GM21723 (cell line): ENCODE measurements around the gene LTA4H.
"Not testable (repeated sequence)": the region's sequence is repeated elsewhere in the genome, so short reads cannot be mapped to it uniquely, and the experiment has no call there.

Experiments
- ATAC-seq: cut with Tn5 transposase; IDR thresholded peaks from one replicate; pipeline ENCODE4 v1.9.1; 2021; ENCODE audit warnings: mild to moderate bottlenecking, moderate library complexity; ENCODE audit not compliant: unreplicated experiment

Gene LTA4H

DNA sequence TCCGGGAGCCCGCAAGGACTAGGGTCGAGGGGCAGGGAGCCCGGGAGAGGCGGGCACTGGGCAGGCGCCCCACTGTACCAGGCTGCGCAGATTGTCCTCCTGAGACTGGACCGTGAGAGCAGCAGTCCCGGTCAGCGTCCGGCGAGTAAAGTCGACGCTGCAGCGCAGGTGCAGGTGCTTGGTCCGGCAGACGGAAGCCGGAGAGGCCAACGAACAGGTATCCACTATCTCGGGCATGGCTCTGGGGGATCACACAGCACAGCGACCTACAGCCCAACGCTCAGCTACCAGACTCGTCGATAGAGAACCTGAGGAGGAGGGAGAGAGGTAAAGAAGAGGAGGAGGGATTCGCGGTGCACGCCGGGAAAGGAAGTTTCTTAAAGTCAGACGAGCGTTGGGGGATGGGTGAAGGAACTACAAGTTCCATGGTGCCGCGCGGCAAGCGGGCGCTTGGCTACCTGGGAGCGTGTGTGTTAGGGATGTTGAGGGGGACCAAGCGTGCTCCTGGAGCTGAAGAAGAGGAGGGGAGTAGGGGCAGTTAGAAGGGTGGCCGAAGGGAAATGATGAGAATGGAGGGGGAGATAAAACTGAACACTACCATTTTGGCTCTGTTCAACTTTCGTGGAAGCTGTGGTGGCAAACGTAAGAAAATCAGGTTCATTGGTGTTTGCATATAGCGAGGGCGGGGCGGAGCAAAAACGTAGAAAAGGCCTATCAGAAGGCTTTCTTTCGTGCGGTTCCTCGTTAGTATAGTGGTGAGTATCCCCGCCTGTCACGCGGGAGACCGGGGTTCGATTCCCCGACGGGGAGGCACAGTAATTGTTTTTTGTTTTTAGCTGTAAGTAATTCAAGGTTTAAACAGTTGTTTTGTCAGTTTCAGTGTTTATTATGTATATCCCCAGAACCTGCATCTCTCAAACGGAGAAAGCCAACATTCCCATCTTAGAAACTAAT, at the start of gene LTA4H:
Gene LTA4H, minus strand, starts transcription at position 305 of the 954 bp plus-strand sequence. Its CDS starts 68 bp downstream, at position 237.
- peak; percentile 94 for ATAC-seq

DNA sequence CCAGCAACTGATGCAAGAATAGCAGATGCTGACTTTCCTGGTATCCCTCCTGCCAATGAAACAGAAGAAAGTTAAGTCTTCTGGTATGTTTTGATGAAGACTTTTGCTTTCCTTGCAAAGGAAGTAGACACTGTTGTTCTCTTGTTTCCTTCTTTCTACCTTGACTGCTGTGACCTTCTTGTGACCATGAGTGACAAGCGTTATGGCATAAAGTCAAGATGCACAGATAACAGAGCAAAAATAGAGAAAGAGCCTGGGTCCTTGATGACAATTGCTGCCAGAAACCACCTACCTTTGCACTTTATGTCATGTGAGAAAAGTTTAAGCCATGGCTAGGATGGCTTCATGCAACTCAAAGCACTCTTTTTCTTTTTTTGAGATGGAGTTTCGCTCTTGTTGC, 49.2 kb upstream of the LTA4H start:
- no peak for ATAC-seq

DNA sequence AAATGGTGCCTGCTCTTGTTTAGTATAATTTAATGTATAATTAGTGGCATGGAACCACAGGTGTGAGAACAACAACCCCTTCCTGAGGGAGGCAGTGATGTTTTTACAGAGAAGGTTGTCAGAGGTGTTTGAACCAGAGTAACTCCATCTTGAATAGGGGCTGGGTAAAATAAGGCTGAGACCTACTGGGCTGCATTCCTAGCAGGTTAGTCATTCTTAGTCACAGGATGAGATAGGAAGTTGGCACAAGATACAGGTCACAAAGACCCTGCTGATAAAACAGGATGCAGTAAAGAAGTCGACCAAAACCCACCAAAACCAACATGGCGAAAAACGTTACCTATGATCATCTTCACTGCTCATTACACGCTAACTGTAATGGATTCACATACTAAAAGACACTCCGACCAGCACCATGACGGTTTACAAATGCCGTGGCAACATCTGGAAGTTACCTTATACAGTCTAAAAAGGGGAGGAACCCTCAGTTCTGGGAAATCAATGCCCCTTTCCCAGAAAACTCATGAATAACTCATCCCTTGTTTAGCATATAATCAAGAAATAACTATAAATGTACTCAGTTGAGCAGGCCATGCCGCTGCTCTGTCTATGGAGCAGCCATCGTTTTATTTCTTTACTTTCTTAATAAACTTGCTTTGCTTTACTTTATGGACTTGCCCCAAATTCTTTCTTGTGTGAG, 47.8 kb upstream of the LTA4H start:
- ATAC-seq = no peak

DNA sequence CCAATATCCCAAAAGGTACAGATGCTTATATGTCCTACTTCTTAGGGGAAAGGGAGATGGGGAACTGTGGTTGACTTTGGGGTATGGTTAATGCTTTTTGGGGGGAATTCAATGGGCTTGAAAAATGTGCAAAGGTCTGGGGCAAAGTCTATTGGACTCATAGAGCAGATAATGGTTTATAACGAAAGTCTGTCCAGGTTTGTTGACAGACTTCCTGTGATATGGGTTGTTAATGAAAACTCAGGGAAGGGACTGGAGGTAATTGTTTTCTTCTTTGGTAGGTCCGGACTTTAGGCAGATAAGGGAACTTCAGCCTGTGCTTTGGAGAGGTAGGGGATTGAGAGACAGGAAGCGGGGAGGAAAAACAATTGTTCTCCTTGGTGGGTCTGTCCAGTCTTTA, 46.2 kb upstream of the LTA4H start:
- no peak for ATAC-seq

DNA sequence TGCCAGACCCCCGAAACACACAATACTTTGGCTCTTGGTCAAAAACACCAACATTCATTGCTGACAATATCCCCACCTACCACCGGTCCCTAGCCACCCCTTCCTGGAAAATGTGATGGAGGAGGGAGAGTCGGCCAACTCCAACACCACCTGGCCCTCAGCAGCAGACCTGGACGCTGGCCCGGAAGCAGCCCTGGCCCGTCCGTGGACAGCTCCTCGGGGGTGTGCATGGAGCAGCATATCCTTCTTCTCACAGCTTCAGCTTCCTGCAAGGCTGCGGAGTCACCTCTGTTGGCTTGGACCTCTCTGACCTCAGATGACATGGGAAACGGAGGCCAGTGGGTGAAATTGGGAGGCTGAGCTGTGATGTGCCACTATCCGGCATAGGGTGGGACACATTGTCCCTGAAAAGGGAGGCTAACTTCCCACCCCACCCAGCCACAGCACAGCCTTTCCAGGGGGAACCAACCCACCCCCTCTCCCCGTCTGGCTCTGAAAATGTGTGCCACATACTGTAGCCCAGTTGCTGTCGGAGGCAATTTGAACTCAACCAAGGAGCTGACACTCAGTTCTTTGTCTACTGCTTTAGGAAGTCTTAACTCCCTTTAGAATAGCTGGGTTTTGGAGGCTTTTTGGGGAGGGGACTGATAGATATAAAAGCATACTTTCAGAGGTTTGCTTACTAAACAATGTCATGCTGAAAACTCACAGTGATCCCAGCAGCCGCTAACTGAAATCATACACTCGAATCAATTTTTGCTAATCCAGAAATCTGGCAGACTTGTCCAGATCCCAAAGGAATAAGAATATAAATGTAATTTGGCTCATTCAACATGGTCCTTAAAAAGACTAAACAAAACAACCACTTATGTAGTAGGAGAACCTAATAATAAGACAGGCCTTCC, 43.1 kb upstream of the LTA4H start:
- no peak for ATAC-seq

DNA sequence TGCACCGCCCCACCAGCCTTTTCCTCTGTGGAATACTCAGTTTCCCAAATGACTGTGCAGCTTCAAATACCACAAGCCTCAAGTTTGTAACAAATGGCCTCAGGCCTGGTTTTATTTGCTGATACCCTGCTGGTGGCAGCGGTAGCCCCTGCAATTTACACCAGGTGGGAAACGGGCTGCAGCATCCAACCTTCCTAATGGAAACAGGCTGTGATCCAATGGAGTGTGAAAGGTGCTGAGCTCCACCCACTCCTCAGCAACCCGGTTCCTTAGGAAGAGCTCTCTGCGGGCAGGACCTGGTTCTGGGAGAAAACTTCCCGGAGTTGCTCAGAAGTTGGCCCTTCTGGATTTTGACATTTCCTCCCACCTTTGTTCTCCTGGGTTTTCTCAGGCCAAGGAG, 41.7 kb upstream of the LTA4H start:
- ATAC-seq = no peak

DNA sequence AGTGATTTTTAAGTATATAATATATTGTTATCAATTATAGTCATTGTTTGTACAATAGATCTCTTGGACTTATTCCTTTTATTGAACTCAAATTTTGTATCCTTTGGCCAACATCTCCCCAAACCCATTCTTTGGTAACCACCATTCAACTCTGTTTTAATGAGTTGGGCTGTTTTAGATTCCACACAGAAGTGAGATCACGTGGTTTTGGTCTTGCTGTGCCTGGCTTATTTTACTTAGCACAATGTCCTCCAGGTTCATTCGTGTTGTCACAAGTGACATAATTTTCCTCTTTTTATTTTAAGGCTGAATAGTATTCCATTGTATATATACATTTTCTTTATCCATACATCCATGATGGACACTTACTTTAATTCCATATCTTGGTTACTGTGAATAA, 40.2 kb upstream of the LTA4H start:
- no peak for ATAC-seq

DNA sequence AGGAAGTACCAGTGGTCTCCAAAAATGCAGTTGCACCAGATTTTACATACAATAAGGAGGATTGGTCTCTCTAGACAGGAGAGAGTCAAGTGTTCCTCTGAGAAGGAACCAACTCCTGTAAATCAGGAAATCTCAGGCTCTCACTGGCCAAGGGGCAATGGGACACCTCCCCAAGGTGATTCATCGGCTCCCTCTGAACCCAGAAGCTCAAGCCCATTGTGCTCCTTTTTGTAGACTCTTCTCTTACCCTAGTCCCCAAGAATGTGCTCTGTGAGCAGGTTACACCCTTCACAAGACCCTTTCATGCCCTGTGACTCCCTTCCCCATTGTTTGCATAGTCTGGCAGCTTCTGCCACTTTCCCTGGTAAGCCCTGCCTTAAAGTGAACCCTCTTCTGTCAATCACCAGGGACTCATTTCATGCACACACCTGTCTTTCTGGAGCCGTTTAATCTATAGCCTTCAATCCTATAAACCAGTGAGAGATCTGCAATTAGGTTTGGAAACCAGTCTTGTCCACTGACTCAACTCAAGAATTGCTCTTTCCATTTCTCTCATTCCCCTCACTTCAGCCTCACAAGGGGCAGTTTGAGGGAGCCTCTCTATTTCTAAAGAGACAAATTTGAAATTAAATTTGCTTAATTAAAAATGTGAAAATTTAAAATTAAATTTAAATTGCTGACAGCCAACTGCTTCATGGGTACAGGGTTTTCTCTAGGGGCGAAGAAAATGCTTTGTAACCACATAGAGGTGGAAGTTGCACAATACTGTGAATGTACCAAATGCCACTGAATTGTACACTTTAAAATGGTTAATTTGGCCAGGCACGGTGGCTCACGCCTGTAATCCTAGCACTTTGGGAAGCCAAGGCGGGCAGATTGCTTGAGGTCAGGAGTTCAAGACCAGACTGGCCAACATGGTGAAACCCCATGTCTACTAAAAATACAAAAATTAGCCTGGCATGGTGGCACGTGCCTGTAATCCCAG, 38.3 kb upstream of the LTA4H start:
- ATAC-seq = no peak

DNA sequence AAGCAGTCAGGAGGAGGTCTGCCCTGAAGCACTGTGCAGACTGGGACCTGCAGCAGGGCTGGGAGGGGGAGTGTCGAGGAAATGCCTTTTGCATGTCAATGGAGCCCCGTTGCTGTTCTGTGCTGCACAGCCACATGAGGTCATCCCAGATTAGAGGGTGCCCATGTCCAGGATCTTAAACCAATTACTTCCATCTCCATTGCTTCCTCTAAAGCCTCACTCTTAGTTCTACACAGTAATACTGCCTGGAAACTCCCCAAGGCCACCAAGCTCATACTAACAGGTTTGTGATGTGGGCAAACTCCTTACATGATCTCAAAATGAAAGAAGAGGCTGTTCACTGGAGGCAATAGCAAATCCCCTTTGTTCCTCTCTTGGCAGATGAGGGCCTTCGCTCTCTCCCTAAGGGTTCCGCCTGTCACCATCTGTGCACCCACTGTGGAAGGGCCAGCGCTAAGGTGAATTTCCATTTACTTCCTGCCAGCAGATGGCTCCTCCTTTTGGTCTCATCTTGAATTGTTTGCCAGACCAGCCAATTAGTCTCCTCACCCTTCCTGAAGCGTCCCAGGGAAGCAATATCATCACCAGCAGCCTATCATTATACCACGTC, 35.4 kb upstream of the LTA4H start:
- ATAC-seq = peak; percentile 64

DNA sequence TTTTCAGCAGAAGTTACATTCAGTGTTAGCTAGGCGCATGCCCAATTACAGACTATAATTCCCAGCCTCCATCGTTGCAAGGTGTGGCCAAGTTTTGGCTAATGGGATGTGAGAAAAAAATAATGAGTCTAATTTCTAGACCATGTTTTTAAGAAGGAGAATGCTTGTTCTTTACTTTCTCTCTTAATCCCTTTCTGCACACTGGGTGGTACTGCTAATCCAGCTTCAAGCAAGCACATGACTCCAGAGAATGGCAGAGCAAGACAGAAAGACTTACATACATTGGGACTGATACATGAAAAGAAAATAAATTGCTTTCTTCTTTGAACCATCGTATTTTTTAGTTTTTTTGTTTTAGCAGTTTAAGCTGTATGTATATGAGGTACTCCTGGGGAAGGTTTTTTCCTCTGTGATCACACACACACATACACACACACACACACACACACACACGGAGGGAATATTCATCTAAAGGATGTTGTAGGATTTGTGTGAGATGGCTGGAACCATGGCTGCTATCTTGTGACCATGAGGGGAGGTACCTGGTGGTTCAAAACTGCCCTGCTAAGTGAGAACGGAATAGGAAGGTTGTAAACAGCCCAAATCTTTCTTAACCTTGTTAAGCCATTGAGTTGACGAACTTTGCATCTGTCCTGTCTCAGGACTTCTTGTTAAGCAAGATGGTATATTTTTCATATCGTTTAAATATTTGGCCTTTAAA, 34.3 kb upstream of the LTA4H start:
- ATAC-seq = no peak

DNA sequence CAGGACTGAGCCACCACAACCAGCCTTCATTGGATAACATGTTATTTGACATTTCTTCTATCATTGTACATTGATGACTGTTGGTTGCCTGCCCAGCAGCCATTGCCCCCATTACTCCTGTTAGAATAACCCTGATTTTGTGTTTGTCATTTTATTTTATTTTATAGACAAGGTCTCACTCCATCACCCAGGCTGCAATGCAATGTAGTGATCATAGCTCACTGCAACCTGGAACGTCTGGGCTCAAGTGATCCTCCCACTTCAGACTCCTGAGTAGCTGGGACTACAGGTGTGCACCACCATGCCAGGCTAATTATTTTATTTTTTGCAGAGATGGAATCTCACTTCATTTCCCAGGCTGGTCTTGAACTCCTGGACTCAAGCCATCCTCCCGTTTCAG, 33.2 kb upstream of the LTA4H start:
- no peak for ATAC-seq

DNA sequence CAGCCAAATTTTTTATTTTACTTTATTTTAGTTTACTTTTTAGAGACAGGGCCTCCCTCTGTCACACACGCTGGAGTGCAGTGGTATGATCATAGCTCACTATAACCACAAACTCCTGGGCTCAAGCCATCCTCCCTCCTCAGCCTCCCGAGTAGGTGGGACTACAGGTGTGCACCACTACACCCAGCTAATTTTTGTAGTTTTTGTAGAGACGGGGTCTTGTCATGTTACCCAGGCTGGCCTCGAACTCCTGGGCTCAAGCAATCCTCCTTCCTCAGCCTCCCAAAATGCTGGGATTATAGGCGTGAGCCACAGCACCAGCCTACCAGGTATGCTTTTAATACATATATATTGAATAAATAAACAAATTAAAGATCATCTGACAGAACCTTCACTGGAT, 32.7 kb upstream of the LTA4H start:
- no peak for ATAC-seq

DNA sequence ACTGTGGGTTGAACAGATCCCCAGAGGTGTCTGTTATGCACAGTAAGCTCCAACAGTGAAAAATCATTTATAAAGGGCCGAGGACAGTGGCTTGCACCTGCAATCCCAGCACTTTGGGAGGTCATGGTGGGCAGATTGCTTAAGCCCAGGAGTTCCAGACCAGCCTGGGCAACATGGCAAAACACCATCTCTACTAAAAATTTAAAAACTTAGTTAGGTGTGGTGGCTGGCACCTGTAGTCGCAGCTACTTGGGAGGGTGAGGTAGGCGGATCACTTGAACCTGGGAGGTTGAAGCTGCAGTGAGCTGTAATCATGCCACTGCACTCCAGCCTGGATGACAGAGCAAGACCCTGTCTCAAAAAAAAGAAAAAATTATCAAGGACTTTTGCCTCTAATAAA, 30.4 kb upstream of the LTA4H start:
- not testable (repeated sequence) for ATAC-seq

DNA sequence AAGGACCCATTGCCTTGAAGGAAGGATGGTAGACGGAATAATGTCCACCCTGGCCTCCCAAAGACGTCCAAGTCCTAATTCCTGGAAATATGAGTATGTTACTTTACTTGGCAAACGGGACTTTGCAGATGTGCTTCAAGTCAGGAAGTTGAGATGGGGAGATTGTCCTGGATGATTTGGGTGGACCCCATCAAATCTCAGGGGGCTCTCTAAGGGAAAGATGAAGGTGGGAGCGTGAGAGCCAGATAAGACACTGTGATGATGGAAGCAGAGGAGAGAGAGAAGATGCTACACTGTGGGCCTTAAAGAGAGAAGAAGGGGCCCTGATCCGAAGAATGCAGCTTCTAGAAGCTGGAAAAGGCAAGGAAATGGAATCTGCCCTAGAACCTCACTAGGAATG, 29.6 kb upstream of the LTA4H start:
- no peak for ATAC-seq

DNA sequence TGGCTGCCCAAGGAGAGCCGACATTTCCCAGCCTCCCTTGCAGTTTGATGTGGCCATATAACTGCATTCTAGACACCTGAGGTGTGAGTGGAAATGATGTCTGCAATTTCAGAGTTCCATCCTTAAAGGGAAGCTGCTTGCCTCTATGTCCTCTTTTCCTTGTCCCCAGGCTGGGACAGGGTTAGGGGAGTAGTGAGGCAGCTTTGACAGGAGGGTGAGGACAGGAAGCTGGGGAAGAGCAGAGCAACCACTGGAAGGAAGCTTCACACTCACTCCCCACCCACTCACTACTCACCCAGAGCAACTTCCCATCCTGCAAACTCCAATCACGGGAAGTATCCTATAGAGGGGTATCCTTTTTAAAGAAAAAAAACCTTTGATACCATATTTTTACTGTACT, 28.9 kb upstream of the LTA4H start:
- no peak for ATAC-seq

DNA sequence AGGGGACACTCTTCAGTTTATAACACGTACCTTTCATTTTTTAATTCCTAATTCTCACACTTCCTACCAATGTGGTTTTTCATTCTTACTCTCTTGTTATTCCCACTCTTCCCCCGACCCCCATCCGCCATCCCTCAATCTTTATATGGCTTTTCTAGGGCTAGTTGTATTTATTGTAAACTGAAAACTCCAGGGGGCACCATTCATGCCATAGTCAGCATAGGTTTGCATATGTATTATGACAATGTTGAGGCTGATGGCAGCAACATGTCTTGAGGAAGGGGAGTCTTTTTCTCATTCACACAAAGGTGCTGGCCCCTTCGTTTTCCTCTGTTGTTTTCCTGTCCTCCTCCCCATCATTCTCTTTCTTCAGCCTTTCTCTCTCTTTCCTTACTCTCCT, 27.7 kb upstream of the LTA4H start:
- ATAC-seq = no peak

DNA sequence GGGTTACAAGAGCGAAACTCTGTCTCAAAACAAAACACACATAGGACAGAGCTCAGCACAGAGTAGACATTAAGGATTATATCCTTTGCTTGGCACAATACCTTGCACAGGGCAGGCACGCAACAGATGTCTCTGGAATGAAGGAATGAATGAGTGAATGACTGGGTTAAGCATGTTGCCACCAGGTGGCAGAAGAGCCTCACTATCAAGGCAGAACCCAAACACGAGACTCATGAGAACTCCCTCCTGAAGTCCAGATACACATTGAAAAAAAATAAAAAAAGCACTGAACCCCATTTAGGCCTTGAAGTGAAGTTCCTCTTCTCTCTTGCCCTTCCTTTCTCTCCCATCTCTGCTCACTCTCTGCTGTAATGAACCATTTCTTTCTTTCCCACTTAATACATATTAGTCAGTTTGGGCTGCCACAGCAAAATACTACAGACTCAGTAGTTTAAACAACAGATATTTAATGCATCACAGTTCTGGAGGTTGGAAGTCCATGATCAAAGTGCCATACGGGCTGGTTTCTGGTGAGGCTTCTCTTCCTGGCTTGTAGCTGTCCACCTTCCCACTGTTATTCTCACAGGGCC, 26.6 kb upstream of the LTA4H start:
- peak; percentile 84 for ATAC-seq

DNA sequence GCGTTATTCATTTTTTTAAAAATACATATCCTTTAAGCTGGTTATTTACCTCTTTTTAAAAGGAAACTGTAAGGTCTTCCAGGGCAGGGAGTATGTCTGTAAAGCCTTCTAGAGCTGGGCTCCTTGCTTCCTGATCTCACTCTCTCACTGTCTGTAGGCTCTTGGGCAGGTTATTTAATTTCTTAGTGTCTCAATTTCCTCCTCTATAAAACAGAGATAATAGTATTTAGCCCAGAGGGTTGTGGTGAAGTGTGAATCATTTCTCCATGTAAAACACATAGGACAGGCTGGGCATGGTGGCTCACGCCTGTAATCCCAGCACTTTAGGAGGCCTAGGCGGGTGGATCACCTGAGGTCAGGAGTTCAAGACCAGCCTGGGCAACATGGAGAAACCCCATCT, 25.9 kb upstream of the LTA4H start:
- ATAC-seq = no peak

DNA sequence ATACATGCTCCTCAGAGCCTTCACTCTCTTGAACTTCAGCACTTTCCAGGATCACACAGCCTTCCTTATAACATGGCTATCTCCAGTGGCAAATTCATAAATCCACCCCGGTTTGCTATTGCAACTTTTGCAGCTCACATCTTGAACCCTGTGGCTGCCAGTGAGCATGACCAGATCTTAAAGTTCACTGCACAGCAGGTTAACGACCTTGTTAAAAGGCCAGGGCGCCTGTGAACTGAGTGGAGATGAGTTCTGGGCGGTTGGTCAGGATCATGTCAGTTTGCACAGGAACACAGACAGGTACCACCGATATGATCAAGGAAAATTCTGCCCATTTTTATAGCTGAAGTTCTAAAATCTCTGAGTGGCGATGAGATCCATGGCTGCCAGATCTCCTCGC, 24.7 kb upstream of the LTA4H start:
- ATAC-seq = no peak
